ENCODE data around the gene TCEAL3. TPM values are rescaled to one million over a fixed set of nuclear protein-coding genes. Genes with fewer than 3 reads are reported as not detected.

Gene TCEAL3
- polyA plus RNA-seq, 1 of the 3 experiments (the other 2 are of a cell fraction) = 26.7 TPM

- ChIA-PET POLR2A (no interaction called here), CTCF (interaction anchor here (1.6 kb wide), 1 partner anchor 15 kb away, joined by 5 read pairs; no protein-coding TSS in a partner anchor)
- H3F3A ChIP-seq (replicated peaks; ENCODE audit: insufficient read depth) = no peaks in the 10 kb centered on the region
- H3K4me3 ChIP-seq (ENCODE audit: low read depth in 2 of 2, low read length in 1 of 2) = no peak overlapping the region
- no peaks in the 10 kb centered on the region for H3K27me3 ChIP-seq (ENCODE audit: insufficient read depth)
- no peak overlapping the region for H3K9ac ChIP-seq
- H3K79me2 ChIP-seq (ENCODE audit: insufficient read depth) = peaks cover under 1% of the 10 kb centered on the region
- no peak overlapping the region for H2AFZ ChIP-seq (ENCODE audit: low read depth)
- peaks cover 5 to 7% of the 10 kb centered on the region in 2 experiments for H3K36me3 ChIP-seq (replicated peaks in 1 of 2; ENCODE audit: control insufficient read depth in 1 of 2, insufficient read depth in 2 of 2, low read length in 1 of 2)
- H4K20me1 ChIP-seq (ENCODE audit: insufficient read depth) = no peaks in the 10 kb centered on the region
- 44% methylated on average over 1 of the region's 1 CpG for WGBS (ENCODE audit: low lambda C conversion rate)
- no peak for DNase-seq
- TF ChIP-seq NFIC (IDR thresholded peaks at IDR 0.05; ENCODE audit: borderline replicate concordance) (no peak), RFX5 (IDR thresholded peaks at IDR 0.05; ENCODE audit: low read length) (no peak), JUND (IDR thresholded peaks at IDR 0.05) (no peak), PBX3 (IDR thresholded peaks at IDR 0.05) (no peak), TCF12 (IDR thresholded peaks at IDR 0.05) (no peak), MEF2A (IDR thresholded peaks at IDR 0.05; ENCODE audit: borderline replicate concordance, low read depth) (no peak), RCOR1 (IDR thresholded peaks at IDR 0.05; ENCODE audit: low read length) (no peak), FOXJ3 (CRISPR knock-in tag; IDR thresholded peaks at IDR 0.05) (no peak)
- H3K27ac ChIP-seq (ENCODE audit: low read depth in 2 of 2, low read length in 1 of 2) = peak overlapping the region in 1 of 2 experiments; percentile 10; a peak in 2 of 4 replicates
- no peak overlapping the region for H3K4me2 ChIP-seq
- no peaks in the 10 kb centered on the region for H3K9me2 ChIP-seq
- no peaks in the 10 kb centered on the region; a peak in 1 of 4 replicates for H3K4me1 ChIP-seq (ENCODE audit: control insufficient read depth in 1 of 2, insufficient read depth in 2 of 2, low read depth in 1 of 2, low read length in 1 of 2)
- H3K9me3 ChIP-seq = no peaks in the 10 kb centered on the region
Measured at GRCh38 chrX:103614999-103615398, 7.2 kb downstream of the TCEAL3 start.

- no peak overlapping the region for H2AFZ ChIP-seq (ENCODE audit: low read depth)
- H3K4me3 ChIP-seq (ENCODE audit: low read depth in 2 of 2, low read length in 1 of 2) = no peak overlapping the region
- H3K36me3 ChIP-seq (replicated peaks in 1 of 2; ENCODE audit: control insufficient read depth in 1 of 2, insufficient read depth in 2 of 2, low read length in 1 of 2) = peaks cover 0 to 5% of the 10 kb centered on the region in 2 experiments
- H3K9ac ChIP-seq = no peak overlapping the region
- POLR2A ChIA-PET = no interaction called here
- H3K9me3 ChIP-seq = no peaks in the 10 kb centered on the region
- TF ChIP-seq USF1 (IDR thresholded peaks at IDR 0.05; ENCODE audit: borderline replicate concordance, low read depth) (no peak), JUND (IDR thresholded peaks at IDR 0.05) (no peak), CTCF (IDR thresholded peaks at IDR 0.05) (no peak), ZBTB33 (IDR thresholded peaks at IDR 0.05; ENCODE audit: borderline replicate concordance, low read depth) (no peak), POLR2AphosphoS5 (IDR thresholded peaks at IDR 0.05; ENCODE audit: low read depth, low read length) (no peak), NRF1 (IDR thresholded peaks at IDR 0.05; ENCODE audit: low read depth, low read length) (no peak), TEAD4 (IDR thresholded peaks at IDR 0.05; ENCODE audit: borderline replicate concordance, insufficient read depth) (no peak), EP300 (IDR thresholded peaks at IDR 0.05; ENCODE audit: borderline replicate concordance in 1 of 2, low read depth in 1 of 2, low read length in 1 of 2) (no peak)
- no peaks in the 10 kb centered on the region; a peak in 1 of 4 replicates for H3K4me1 ChIP-seq (ENCODE audit: control insufficient read depth in 1 of 2, insufficient read depth in 2 of 2, low read depth in 1 of 2, low read length in 1 of 2)
- peak overlapping the region in 1 of 2 experiments; percentile 10; a peak in 2 of 4 replicates for H3K27ac ChIP-seq (ENCODE audit: low read depth in 2 of 2, low read length in 1 of 2)
- H3K9me2 ChIP-seq = no peaks in the 10 kb centered on the region
- no peak for DNase-seq
- no peaks in the 10 kb centered on the region; the same call in 1 of the 2 replicates for H3K79me2 ChIP-seq (ENCODE audit: insufficient read depth)
- CTCF ChIA-PET = interaction anchor here (1.6 to 2.0 kb wide), 2 partner anchors 14 to 83 kb away, joined by 5 read pairs; no protein-coding TSS in a partner anchor
- no peaks in the 10 kb centered on the region for H3F3A ChIP-seq (replicated peaks; ENCODE audit: insufficient read depth)
- H3K27me3 ChIP-seq (ENCODE audit: insufficient read depth) = no peaks in the 10 kb centered on the region
- H3K4me2 ChIP-seq = no peak overlapping the region
- no peaks in the 10 kb centered on the region for H4K20me1 ChIP-seq (ENCODE audit: insufficient read depth)
Measured at GRCh38 chrX:103615781-103616371, 8.1 kb downstream of the TCEAL3 start.
